Measurements from ENCODE around the gene TMEM30B. TPM values are rescaled to one million over a fixed set of nuclear protein-coding genes. Genes with fewer than 3 reads are reported as not detected.
A peak's percentile ranks its signal among the peaks of the same experiment; 100 is the strongest.

Gene TMEM30B
- total and polyA plus RNA-seq, 10 of the 15 experiments (the other 5 are each of a cell fraction or from before 2014, with no cell fraction given): 0.10 TPM; not detected in 9

DNA sequence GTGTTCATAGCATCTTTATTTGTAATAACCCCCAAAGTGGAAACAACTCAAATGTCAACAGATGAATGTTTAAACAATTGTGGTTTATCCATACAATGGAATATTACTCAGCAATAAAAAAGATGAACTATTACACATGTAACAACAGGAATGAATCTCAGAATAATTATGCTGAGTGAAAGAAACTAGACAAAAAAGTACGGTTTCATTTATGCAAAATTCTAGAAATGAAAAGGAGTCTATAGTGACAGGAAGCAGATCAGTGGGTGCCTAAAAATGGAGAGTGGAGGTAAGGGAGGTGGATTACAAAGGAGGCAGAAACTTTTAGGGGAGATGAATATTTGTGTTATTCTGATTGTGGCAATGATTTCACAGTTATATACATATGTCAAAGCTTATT lies 45.0 kb upstream of the TMEM30B start (continued):
- TF ChIP-seq IRF5 (IDR thresholded peaks at IDR 0.05; ENCODE audit: borderline replicate concordance): no peak
- TF ChIP-seq ETV6 (conservative IDR thresholded peaks at IDR 0.05 in 1 of 2, IDR thresholded peaks at IDR 0.05 in 1 of 2; ENCODE audit: borderline replicate concordance in 1 of 2, low read depth in 1 of 2): no peak
- no peak for TF ChIP-seq CTCF (IDR thresholded peaks at IDR 0.05 in 2 of 3, conservative IDR thresholded peaks at IDR 0.05 in 1 of 3; ENCODE audit: control insufficient read depth in 2 of 3, extremely low read depth in 1 of 3, insufficient read depth in 1 of 3, low read depth in 3 of 3, low read length in 3 of 3)
- TF ChIP-seq SUZ12 (IDR thresholded peaks at IDR 0.05; ENCODE audit: unreplicated experiment): no peak

DNA sequence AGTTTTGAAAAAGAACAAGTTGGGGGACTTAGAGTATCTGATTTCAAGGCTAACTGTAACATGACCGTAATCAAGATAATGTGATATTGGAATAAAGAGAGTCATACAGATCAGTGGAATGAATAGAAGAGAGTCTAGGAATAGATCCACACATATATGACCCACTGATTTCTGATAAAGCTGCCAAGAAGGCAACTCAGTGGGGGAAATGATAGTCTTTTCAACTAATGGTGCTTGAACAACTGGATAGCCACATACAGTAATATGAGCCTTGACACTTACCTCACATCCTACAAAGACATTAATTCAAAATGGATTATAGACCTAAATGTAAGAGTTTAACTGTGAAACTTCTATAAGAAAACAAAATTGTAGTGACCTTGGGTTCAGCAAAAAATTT lies 44.0 kb upstream of the TMEM30B start:
- Histone ChIP-seq H3K79me2 (ENCODE audit: control insufficient read depth, insufficient read depth, low read length) (peaks cover 85% of the 10 kb centered on the region), H3K36me3 (ENCODE audit: control insufficient read depth in 2 of 2, insufficient read depth in 2 of 2, low read length in 1 of 2) (no peaks in the 10 kb centered on the region; a peak in 1 of 4 replicates), H3K4me2 (ENCODE audit: control insufficient read depth, insufficient read depth) (peak overlapping the region; percentile 47), H3K9me3 (replicated peaks; ENCODE audit: control insufficient read depth, insufficient read depth, low read length) (peaks cover 6% of the 10 kb centered on the region; the same call in 2 of the 3 replicates), H3K27ac (ENCODE audit: control insufficient read depth, insufficient read depth) (peak overlapping the region; percentile 37), H4K20me1 (ENCODE audit: control insufficient read depth, insufficient read depth) (no peaks in the 10 kb centered on the region), H3K27me3 (replicated peaks in 1 of 2; ENCODE audit: control insufficient read depth in 2 of 2, insufficient read depth in 2 of 2, low read length in 1 of 2) (no peaks in the 10 kb centered on the region; a peak in 1 of 4 replicates), H3K4me3 (peak overlapping the region; percentile 60), H2AFZ (ENCODE audit: control insufficient read depth, low read depth, low read length) (no peak overlapping the region), H3K9ac (ENCODE audit: control insufficient read depth, insufficient read depth, low read length) (no peak overlapping the region), H3K4me1 (ENCODE audit: control insufficient read depth, insufficient read depth, low read length) (peaks cover 18% of the 10 kb centered on the region)
- no peak for TF ChIP-seq CHD4 (IDR thresholded peaks at IDR 0.05)
- TF ChIP-seq SUZ12 (IDR thresholded peaks at IDR 0.05; ENCODE audit: unreplicated experiment): no peak
- TF ChIP-seq KLF5 (IDR thresholded peaks at IDR 0.05; ENCODE audit: partially characterized antibody): no peak
- no peak for TF ChIP-seq MTA2 (IDR thresholded peaks at IDR 0.05; ENCODE audit: low read depth)
- no peak for TF ChIP-seq SRF (IDR thresholded peaks at IDR 0.05; ENCODE audit: low read depth in 2 of 2, low read length in 2 of 2)
- TF ChIP-seq ASH2L (IDR thresholded peaks at IDR 0.05; ENCODE audit: borderline replicate concordance, low read depth): 0 out of 2 replicates have a peak, but pooled peaks have one; percentile 30
- TF ChIP-seq TBL1XR1 (IDR thresholded peaks at IDR 0.05; ENCODE audit: low read depth, low read length): no peak
- TF ChIP-seq SMARCA5 (IDR thresholded peaks at IDR 0.05): no peak
- DNase-seq (ENCODE audit: low read depth, low spot score) (no peak), ATAC-seq (no peak), FAIRE-seq (no peak)
- no TSS peak for BruUV-seq (replicated peaks)
- intact Hi-C loops (cut with micrococcal nuclease; ENCODE audit: unreplicated experiment) (no loop called here), in situ Hi-C loops (cut with MboI) (no loop called here)
- ChIA-PET POLR2A (interaction anchor here (1.0 to 4.7 kb wide), 2 partner anchors 41 to 63 kb away, joined by 3 to 38 read pairs; no protein-coding TSS in a partner anchor), RAD21 (ENCODE audit: unreplicated experiment) (interaction anchor here (6.9 kb wide), 1 partner anchor 64 kb away, joined by 62 read pairs; no protein-coding TSS in a partner anchor), SMC1A (ENCODE audit: uncharacterized antibody, unreplicated experiment) (interaction anchor here (1.4 to 6.4 kb wide), 2 partner anchors 25 to 63 kb away, joined by 3 to 64 read pairs; no protein-coding TSS in a partner anchor), CTCF (no interaction called here)
- WGBS (ENCODE audit: insufficient coverage, insufficient replicate concordance, low lambda C conversion rate, missing lambda C conversion rate): 100% methylated on average over 1 of the region's 1 CpG
